Lung (tissue), 12 donors: ENCODE results near the gene PDE1C. TPM values are rescaled to one million over a fixed set of nuclear protein-coding genes. Genes with fewer than 3 reads are reported as not detected.

ENCODE experiments used
- ATAC-seq: fragments of 200-7000 bp; cut with Tn5 transposase; one replicate; pipeline ENCODE4 v1.9.1; 2020; ENCODE audit warnings: moderate number of reproducible peaks; ENCODE audit not compliant: insufficient read depth, low FRiP score
- DNase-seq, 3 donors: peaks; one replicate each; pipeline ENCODE4 v3.0.0-alpha.2; 2013 to 2017
- H3K27ac ChIP-seq, 2 donors: one replicate each; pipeline ENCODE4 v1.5.1; 2013; ENCODE audit warnings: mild to moderate bottlenecking in 2 of 2, moderate library complexity in 2 of 2, control low read depth in 1 of 2, inconsistent platforms in 1 of 2, low read depth in 1 of 2, low read length in 1 of 2
- H3K27me3 ChIP-seq, 3 donors: one replicate each; pipeline ENCODE4 v1.5.1; 2013; ENCODE audit warnings: low read length in 2 of 3; ENCODE audit not compliant: control insufficient read depth in 3 of 3, insufficient read depth in 3 of 3
- H3K36me3 ChIP-seq, 4 donors: one replicate each; pipeline ENCODE4 v1.5.1; 2013; ENCODE audit warnings: low read length in 4 of 4, mild to moderate bottlenecking in 1 of 4, moderate library complexity in 1 of 4; ENCODE audit not compliant: control insufficient read depth in 4 of 4, insufficient read depth in 4 of 4
- H3K4me1 ChIP-seq, 5 donors: one replicate each; pipeline ENCODE4 v1.5.1; 2013; ENCODE audit warnings: low read length in 5 of 5, mild to moderate bottlenecking in 2 of 5, moderate library complexity in 1 of 5; ENCODE audit not compliant: control insufficient read depth in 5 of 5, insufficient read depth in 5 of 5
- H3K4me3 ChIP-seq: one replicate; pipeline ENCODE4 v1.5.1; 2013; ENCODE audit warnings: mild to moderate bottlenecking, control low read depth, moderate library complexity
- H3K9ac ChIP-seq, 2 donors: one replicate each; pipeline ENCODE4 v1.5.1; 2013; ENCODE audit warnings: low read length in 2 of 2, control low read depth in 1 of 2; ENCODE audit not compliant: insufficient read depth in 1 of 2
- H3K9me3 ChIP-seq, 4 donors: one replicate each; pipeline ENCODE4 v1.5.1; 2013; ENCODE audit warnings: low read length in 3 of 4, mild to moderate bottlenecking in 1 of 4, moderate library complexity in 1 of 4; ENCODE audit not compliant: control insufficient read depth in 4 of 4, insufficient read depth in 3 of 4
- CTCF ChIP-seq: IDR thresholded peaks from 2 replicates; pipeline ENCODE4 v1.5.1; 2012; ENCODE audit warnings: mild to moderate bottlenecking; ENCODE audit errors: control extremely low read depth, extremely low read depth
- WGBS, 2 donors: extraction: QIAGEN DNeasy Blood & Tissue Kit; methylation state at CpG; one replicate each; pipeline ENCODE4 v1.1.7; 2013; 5-methylcytosine and 5-hydroxymethylcytosine counted together
- polyA plus RNA-seq, 2 donors: library from polyadenylated mRNA; stranded (reverse); fragments of 200-250 nt; gene quantifications; one replicate each; pipeline ENCODE4 v1.2.1, GENCODE V29; 2013
- total RNA-seq, 2 donors: library from RNA; depleted of rRNA in 1 of 2; stranded (reverse); fragments of >200 nt in 1 of 2; gene quantifications; one replicate each; pipeline ENCODE4 v1.2.1, GENCODE V29; 2014 to 2021
- donor health status: control.
- donor health status: control.
- donor health status: Bipolar disorder and iron deficiency.
- donor health status: healthy.
- donor health status: DM: yes; HTN: yes; CAD: no.

Gene PDE1C
- total and polyA plus RNA-seq, 4 donors, result 1.9 to 14.3 (median 6.1) TPM

- Histone ChIP-seq H3K4me1 (peaks cover 0 to 9% (median 0%) of the 10 kb centered on the region in 5 donors), H3K27me3 (peaks cover 0 to 59% (median 49%) of the 10 kb centered on the region in 3 donors), H3K9me3 (no peaks in the 10 kb centered on the region), H3K9ac (no peak overlapping the region), H3K27ac (peak overlapping the region in 1 of 2 donors; percentile 94), H3K36me3 (no peaks in the 10 kb centered on the region), H3K4me3 (no peak overlapping the region)
- ATAC-seq, result no peak
- 55 to 76% methylated on average over 11 of the region's 11 CpGs for WGBS, 2 donors
- TF ChIP-seq CTCF, result no peak
- no peak for DNase-seq
These were observed 1.7 kb downstream of the PDE1C start for GRCh38 chr7:32068411-32069101.

- H3K4me1 ChIP-seq, result peaks cover 0 to 14% (median under 1%) of the 10 kb centered on the region in 5 donors
- no peak for TF ChIP-seq CTCF
- H3K36me3 ChIP-seq, result no peaks in the 10 kb centered on the region
- 73 to 80% methylated on average over 2 of the region's 2 CpGs for WGBS, 2 donors
- DNase-seq (no peak), ATAC-seq (no peak)
- peaks cover 0 to 40% (median 31%) of the 10 kb centered on the region in 3 donors for H3K27me3 ChIP-seq
- no peak overlapping the region for H3K9ac ChIP-seq
- H3K9me3 ChIP-seq, result no peaks in the 10 kb centered on the region
- H3K4me3 ChIP-seq, result no peak overlapping the region
- peak overlapping the region in 1 of 2 donors; percentile 54 for H3K27ac ChIP-seq
These were observed 3.8 kb downstream of the PDE1C start for GRCh38 chr7:32066441-32066840.

DNA sequence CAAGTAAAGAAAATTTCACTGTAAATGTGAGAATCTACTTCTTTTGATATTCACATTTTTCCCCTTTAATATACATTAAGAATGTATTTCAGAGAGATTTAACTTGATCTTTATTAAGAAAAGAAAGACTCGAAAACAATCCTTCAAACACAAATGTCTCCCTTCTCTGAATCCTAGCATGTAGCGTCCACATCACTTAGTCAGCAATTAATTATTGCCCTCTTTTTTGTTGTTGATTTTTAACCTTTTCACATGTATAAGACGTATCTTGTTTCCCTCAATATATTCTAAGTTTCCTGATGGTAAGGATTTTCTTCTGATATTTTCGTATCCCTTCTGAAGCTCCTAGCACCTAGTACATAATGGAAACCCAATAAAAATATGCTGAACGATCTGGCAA is 6.6 kb downstream of the PDE1C start:
- DNase-seq (no peak), ATAC-seq (no peak)
- H3K4me3 ChIP-seq, result no peak overlapping the region
- 90 to 92% methylated on average over 5 of the region's 5 CpGs for WGBS, 2 donors
- H3K4me1 ChIP-seq, result peaks cover 0 to 30% (median 0%) of the 10 kb centered on the region in 5 donors
- H3K9ac ChIP-seq, result no peak overlapping the region
- no peak for TF ChIP-seq CTCF
- H3K27ac ChIP-seq, result no peak overlapping the region
- peaks cover 0 to 16% (median 12%) of the 10 kb centered on the region in 3 donors for H3K27me3 ChIP-seq
- H3K9me3 ChIP-seq, result peaks cover 0 to 2% (median 0%) of the 10 kb centered on the region in 4 donors
- no peaks in the 10 kb centered on the region for H3K36me3 ChIP-seq

DNA sequence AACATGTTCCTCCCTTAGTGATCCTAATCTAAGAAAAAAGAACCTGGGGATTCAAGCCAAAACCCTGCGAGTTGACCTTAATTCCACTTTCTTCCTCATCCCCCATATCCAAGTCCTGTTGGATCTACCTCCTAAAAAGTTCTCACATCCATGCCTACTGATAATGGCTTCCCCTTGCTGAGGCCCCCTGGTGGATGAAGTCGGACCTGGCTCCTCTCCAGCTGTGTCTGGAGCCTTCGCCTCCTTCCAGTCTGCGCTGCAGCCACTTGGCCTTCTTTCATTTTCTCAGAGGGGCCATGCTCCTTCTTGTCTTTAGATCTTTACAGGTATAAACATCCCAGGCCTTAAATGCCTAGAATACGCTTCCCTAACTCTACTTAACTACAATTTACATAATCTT is 8.1 kb downstream of the PDE1C start:
- no peak overlapping the region for H3K27ac ChIP-seq
- H3K27me3 ChIP-seq, result peaks cover 0 to 5% (median 1%) of the 10 kb centered on the region in 3 donors
- TF ChIP-seq CTCF, result no peak
- H3K9me3 ChIP-seq, result peaks cover 0 to 2% (median 0%) of the 10 kb centered on the region in 4 donors
- H3K4me3 ChIP-seq, result no peak overlapping the region
- peak in 2 of 3 donors; percentile 17 to 33 for DNase-seq
- no peaks in the 10 kb centered on the region for H3K36me3 ChIP-seq
- no peak overlapping the region for H3K9ac ChIP-seq
- peak; percentile 28 for ATAC-seq
- peaks cover 0 to 39% (median 0%) of the 10 kb centered on the region in 5 donors for H3K4me1 ChIP-seq
- WGBS, 2 donors, result 63 to 74% methylated on average over 5 of the region's 5 CpGs
